ENCODE results near the gene DNAJC5G. TPM values are rescaled to one million over a fixed set of nuclear protein-coding genes. Genes with fewer than 3 reads are reported as not detected.

The DNAJC5G gene
- total RNA-seq, 1 experiment from 2014 or later: 0.37 TPM

- Histone ChIP-seq H2BK5ac (ENCODE audit: insufficient read length, low read length) (no peak overlapping the region), H2BK20ac (ENCODE audit: low read depth, low read length, poor library complexity, severe bottlenecking) (no peak overlapping the region), H3K9me3 (ENCODE audit: control insufficient read depth, low read depth, low read length) (no peaks in the 10 kb centered on the region), H3K4ac (ENCODE audit: low read depth, low read length) (no peak overlapping the region), H2AFZ (ENCODE audit: low read length) (no peak overlapping the region), H4K91ac (ENCODE audit: insufficient read length, low read depth, low read length) (no peak overlapping the region), H3K23ac (ENCODE audit: insufficient read length, low read depth, low read length) (no peak overlapping the region), H3K79me1 (ENCODE audit: insufficient read depth, low read depth, low read length, poor library complexity, severe bottlenecking) (no peaks in the 10 kb centered on the region), H4K8ac (replicated peaks; ENCODE audit: insufficient read length, low read depth, low read length) (no peak overlapping the region), H3K4me1 (ENCODE audit: insufficient read depth, low read length) (no peaks in the 10 kb centered on the region), H4K20me1 (ENCODE audit: control insufficient read depth, insufficient read depth, insufficient read length) (no peaks in the 10 kb centered on the region), H3K79me2 (ENCODE audit: insufficient read depth, low read length) (no peaks in the 10 kb centered on the region), H3K23me2 (ENCODE audit: insufficient read length, low read depth, low read length, poor library complexity, severe bottlenecking) (no peaks in the 10 kb centered on the region), H3K18ac (ENCODE audit: insufficient read length, low read depth, low read length) (no peak overlapping the region), H2BK15ac (ENCODE audit: low read depth, low read length) (no peak overlapping the region), H3K27me3 (ENCODE audit: insufficient read depth, low read length) (no peaks in the 10 kb centered on the region), H3K56ac (ENCODE audit: insufficient read length, low read depth, low read length) (no peak overlapping the region), H3K4me2 (ENCODE audit: insufficient read depth, insufficient read length, low read length) (no peak overlapping the region), H3K9ac (ENCODE audit: extremely low read depth, insufficient read length, low read length) (no peak overlapping the region), H2AK5ac (ENCODE audit: insufficient read length, low read length) (no peak overlapping the region), H4K5ac (ENCODE audit: insufficient read length, low read depth, low read length) (no peak overlapping the region), H3T11ph (ENCODE audit: low read length) (no peak overlapping the region), H2BK12ac (ENCODE audit: insufficient read length, low read depth, low read length) (no peak overlapping the region), H2BK120ac (ENCODE audit: low read depth, low read length, poor library complexity, severe bottlenecking) (no peak overlapping the region), H3K27ac (ENCODE audit: insufficient read length, low read depth, low read length) (no peak overlapping the region), H3K14ac (ENCODE audit: insufficient read depth, low read length) (no peak overlapping the region)
- H3K27me3 Mint-ChIP-seq (ENCODE audit: low read depth): no peaks in the 10 kb centered on the region
- WGBS (ENCODE audit: extremely low coverage, insufficient read length, low lambda C conversion rate): no CpG with 5 or more reads among the region's 8 CpGs
- no peaks in the 10 kb centered on the region for H3K9me3 Mint-ChIP-seq
- no peak for TF ChIP-seq CTCF (conservative IDR thresholded peaks at IDR 0.05)
- no peak overlapping the region for H3K27ac Mint-ChIP-seq
- no peaks in the 10 kb centered on the region for H3K4me1 Mint-ChIP-seq
- no peak overlapping the region; a peak in 1 of 5 replicates for H3K4me3 Mint-ChIP-seq
- peaks cover 58 to 100% (median 99%) of the 10 kb centered on the region in 3 experiments for H3K36me3 Mint-ChIP-seq (ENCODE audit: insufficient read depth in 1 of 3, low read depth in 3 of 3)
- no peak for DNase-seq
Observed at GRCh38 chr2:27238976-27239375, 36.3 kb upstream of the DNAJC5G start.
